Activated naive CD4-positive, alpha-beta T cell treated with anti-CD3 and anti-CD28 coated beads for 36 hours (primary cell): ENCODE measurements around the gene EXOC3L1. TPM values are rescaled to one million over a fixed set of nuclear protein-coding genes. Genes with fewer than 3 reads are reported as not detected.

ENCODE experiments used
- CTCF ChIA-PET: fragments of 350-600 bp; sonication (Branson Sonifier 250); formaldehyde crosslinking; loops from one replicate; lab custom pipeline; 2021; ENCODE audit warnings: antibody characterized with exemption; lab: Charles Lee
- DNase-seq: peaks from one replicate; pipeline ENCODE4 v3.0.0-alpha.2; 2020
- H3K27ac Mint-ChIP-seq: one replicate; pipeline ENCODE4 v1.8.0; 2021; ENCODE audit warnings: mild to moderate bottlenecking, mixed read lengths
- H3K27me3 Mint-ChIP-seq: one replicate; pipeline ENCODE4 v1.8.0; 2021; ENCODE audit warnings: low read depth, mixed read lengths
- H3K36me3 Mint-ChIP-seq: one replicate; pipeline ENCODE4 v1.8.0; 2021; ENCODE audit warnings: low read depth, mixed read lengths
- H3K4me1 Mint-ChIP-seq: one replicate; pipeline ENCODE4 v1.8.0; 2021; ENCODE audit warnings: low read depth, mixed read lengths
- H3K4me3 Mint-ChIP-seq: one replicate; pipeline ENCODE4 v1.8.0; 2021; ENCODE audit warnings: mild to moderate bottlenecking, moderate library complexity, mixed read lengths
- H3K9me3 Mint-ChIP-seq: one replicate; pipeline ENCODE4 v1.8.0; 2021; ENCODE audit warnings: mixed read lengths
- intact Hi-C: fragments of 100-400 bp; cut with micrococcal nuclease; formaldehyde crosslinking; loops from one replicate; pipeline ENCODE4 v1.15.1; 2023
- total RNA-seq, 2 experiments: library from RNA; stranded (reverse); gene quantifications; one replicate each; pipeline ENCODE4 v1.2.3, GENCODE V29; 2021

Gene EXOC3L1
- total RNA-seq, 2 experiments from 2014 or later, result not detected

DNA sequence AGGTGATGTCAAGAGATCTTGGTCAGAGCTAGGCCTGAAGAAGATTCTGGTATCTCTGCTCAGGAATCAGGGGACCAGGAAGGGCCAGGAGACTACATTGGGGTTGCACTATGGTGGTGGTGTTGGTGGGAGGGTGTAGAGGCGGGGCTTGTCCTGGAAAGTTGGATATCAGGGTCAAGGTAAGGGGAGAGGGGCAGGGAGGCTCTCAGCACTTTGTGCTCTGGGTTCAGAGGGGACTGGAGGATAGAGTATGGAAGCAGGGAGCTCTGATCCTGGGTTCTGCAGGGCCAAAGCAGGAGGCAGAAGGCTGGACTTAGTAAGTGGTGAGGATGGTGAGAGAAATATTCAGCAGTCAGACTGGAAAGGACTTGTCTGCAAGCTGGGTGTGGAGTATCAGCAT, 16.6 kb downstream of the EXOC3L1 start:
- H3K27me3 Mint-ChIP-seq, result peaks cover 71% of the 10 kb centered on the region
- CTCF ChIA-PET, result interaction anchor here (1.4 kb wide), 1 partner anchor 12 kb away, joined by 4 read pairs; no protein-coding TSS in a partner anchor
- no peaks in the 10 kb centered on the region for H3K36me3 Mint-ChIP-seq
- intact Hi-C loops, result no loop called here
- no peak for DNase-seq
- H3K9me3 Mint-ChIP-seq, result no peaks in the 10 kb centered on the region
- H3K27ac Mint-ChIP-seq, result no peak overlapping the region
- H3K4me1 Mint-ChIP-seq, result peaks cover 22% of the 10 kb centered on the region
- H3K4me3 Mint-ChIP-seq, result peak overlapping the region; percentile 64

DNA sequence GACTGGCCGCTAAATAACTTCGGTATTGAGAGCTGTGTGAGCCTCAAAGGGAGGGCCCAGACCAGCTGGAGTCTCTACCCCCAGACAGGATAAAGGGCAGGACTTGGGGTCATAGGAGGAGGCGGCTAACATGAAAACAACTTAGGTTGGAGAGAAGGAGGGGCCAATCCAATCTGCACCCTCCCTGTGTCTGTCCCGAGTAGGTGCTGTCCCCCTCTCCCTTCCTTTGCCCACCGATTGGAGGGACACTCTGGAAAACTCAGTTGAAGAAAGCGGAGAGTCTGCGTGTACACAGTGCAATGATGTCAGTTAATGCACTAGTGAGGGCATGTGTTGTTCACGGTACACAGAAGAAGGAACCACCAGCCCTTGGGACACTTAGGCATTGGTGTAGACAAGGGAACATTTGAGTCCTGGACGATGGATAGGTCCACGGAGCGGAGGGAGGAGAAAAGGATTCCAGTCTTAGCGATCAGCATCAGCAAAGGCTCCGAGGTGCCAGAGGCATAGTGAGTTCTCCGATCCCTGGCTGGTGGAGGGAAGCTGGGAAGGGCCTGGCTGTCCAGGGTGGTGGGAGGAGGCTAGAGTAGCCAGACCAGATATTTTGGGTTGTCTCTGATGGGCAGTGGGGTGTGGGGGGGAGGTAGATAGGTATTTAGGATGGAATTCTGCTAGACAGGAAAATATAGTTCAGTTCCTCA, 18.8 kb downstream of the EXOC3L1 start:
- intact Hi-C loops, result no loop called here
- CTCF ChIA-PET, result interaction anchor here (1.0 to 3.0 kb wide), 7 partner anchors 11 to 218 kb away, joined by 3 to 16 read pairs (median 4); partner anchors contain the start of genes FBXL8 and TRADD
- Mint-ChIP-seq H3K4me1 (peaks cover 18% of the 10 kb centered on the region), H3K9me3 (no peaks in the 10 kb centered on the region), H3K4me3 (peak overlapping the region; percentile 0), H3K36me3 (no peaks in the 10 kb centered on the region), H3K27me3 (peaks cover 71% of the 10 kb centered on the region), H3K27ac (no peak overlapping the region)
- DNase-seq, result no peak

DNA sequence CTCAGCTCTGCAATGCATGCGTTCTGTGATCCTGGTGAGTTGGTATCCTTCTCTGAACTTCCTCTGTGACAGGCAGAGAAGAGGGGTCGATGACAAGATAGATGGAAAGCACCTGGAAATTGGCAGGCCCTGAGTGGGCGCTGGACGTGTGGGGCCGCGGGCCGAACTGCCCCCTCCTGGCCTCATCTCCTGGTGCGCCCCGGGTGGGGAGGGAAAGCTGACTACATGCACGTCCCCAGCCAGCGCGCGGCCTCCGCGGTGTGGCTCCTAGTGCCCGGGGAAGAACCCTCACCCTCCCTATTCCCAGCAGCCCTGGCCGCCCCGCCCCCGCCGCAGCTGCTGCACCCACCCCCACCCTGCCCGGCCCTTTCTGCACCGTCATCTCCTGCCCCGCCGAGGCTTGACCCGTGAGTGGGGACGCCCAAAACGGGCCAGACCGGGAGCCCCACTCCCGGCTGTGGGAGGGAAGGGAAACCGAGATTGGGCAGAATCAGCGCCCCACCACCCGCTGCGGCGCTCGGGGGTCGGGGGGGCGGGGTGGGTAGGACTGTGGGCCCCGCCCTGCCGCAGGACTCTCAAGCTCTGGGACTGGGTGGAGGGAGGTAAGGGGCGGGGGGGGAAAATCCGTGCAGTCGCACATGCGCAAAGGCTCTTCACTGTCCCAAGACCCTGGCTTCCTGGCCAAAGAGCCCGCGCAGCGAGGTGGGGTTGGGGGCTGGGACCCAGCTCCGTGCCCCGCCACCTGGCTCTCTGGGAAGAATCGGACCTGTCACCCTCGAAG, 19.6 kb downstream of the EXOC3L1 start, which contains the start of gene NOL3:
TSS of gene NOL3 (plus strand) at position 371 of the 781 bp plus-strand sequence.
- peak; percentile 70 for DNase-seq
- Mint-ChIP-seq H3K27ac (no peak within 1 kb of the TSS), H3K36me3 (no peaks in the 10 kb centered on the region), H3K4me1 (peaks cover 19% of the 10 kb centered on the region), H3K27me3 (peaks cover 68% of the 10 kb centered on the region), H3K9me3 (no peaks in the 10 kb centered on the region), H3K4me3 (peak within 1 kb of the TSS; percentile 71)
- CTCF ChIA-PET, result interaction anchor here (0.6 to 3.0 kb wide), 11 partner anchors 10 to 297 kb away, joined by 3 to 16 read pairs (median 4); partner anchors contain the start of genes FBXL8 and TRADD
- intact Hi-C loops, result no loop called here

DNA sequence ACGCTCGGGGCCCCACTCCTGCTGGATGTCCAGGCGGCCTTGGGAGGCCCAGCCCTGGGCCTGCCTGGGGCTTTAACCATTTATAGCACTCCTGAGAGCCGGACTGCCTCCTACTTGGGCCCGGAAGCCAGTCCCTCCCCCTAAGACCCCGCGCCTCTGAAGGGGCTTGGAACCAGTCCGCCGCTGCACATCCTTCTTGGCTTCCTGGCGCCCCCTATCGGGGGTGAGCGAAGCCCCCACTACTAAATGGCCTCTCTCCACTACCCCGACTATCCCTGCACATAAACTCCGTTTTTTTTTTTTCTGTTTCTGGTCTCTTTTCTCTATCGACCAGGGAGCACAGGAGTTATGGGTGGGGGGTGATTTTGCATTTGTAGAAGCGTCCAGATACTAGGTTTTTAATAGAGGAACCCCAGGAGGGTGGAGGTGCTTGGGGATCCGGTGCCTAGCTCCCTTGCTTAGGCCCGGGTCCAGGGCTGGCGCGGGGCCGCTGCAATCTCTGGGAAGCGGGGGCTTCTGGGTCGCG, 20.2 kb downstream of the EXOC3L1 start:
- Mint-ChIP-seq H3K4me3 (peak overlapping the region; percentile 71), H3K9me3 (no peaks in the 10 kb centered on the region), H3K27me3 (peaks cover 68% of the 10 kb centered on the region), H3K36me3 (no peaks in the 10 kb centered on the region), H3K4me1 (peaks cover 24% of the 10 kb centered on the region), H3K27ac (no peak overlapping the region)
- intact Hi-C loops, result no loop called here
- no peak for DNase-seq
- CTCF ChIA-PET, result interaction anchor here (0.6 to 3.0 kb wide), 11 partner anchors 10 to 296 kb away, joined by 3 to 16 read pairs (median 4); partner anchors contain the start of genes FBXL8 and TRADD

DNA sequence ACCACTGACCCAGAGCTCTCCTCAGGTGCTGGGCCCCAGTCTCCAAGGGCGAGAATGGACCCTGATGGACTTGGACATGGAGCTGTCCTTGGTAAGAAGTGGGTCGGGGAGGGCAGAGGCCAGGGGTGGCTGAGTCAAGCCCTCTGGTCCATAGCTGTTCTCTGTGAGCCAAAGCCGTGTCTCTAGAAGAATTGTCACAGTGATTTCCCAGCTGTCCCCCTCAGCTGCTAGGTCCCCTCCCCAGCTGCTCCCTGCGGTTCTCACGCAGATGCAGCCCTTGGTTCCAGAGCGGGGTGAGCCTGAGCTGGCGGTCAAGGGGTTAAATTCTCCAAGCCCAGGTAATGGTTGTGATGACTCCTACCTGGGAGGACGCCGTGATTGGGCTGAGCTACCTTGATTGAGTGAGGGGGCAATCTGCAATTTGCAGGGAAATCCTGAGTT, 20.9 kb downstream of the EXOC3L1 start:
- Mint-ChIP-seq H3K27ac (no peak overlapping the region), H3K36me3 (no peaks in the 10 kb centered on the region), H3K4me1 (peaks cover 27% of the 10 kb centered on the region), H3K27me3 (peaks cover 71% of the 10 kb centered on the region), H3K4me3 (no peak overlapping the region), H3K9me3 (no peaks in the 10 kb centered on the region)
- no peak for DNase-seq
- intact Hi-C loops, result no loop called here
- CTCF ChIA-PET, result interaction anchor here (0.6 to 3.0 kb wide), 5 partner anchors 9 to 151 kb away, joined by 3 to 16 read pairs (median 5); partner anchors contain the start of genes FBXL8 and TRADD

DNA sequence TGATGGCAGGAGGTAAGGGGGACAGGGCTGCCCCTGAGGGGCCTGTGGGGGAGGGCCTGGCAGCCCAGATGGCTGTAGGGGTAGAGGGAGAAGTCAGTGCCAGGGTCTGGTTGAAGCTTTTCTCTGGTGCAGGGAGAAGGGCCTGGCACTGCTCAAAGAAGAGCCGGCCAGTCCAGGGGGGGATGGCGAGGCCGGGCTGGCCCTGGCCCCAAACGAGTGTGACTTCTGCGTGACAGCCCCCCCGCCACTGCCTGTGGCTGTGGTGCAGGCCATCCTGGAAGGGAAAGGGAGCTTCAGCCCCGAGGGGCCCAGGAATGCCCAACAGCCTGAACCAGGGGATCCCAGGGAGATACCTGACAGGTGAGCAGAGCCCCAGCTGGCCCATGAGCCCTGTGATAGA, 22.3 kb downstream of the EXOC3L1 start:
- Mint-ChIP-seq H3K9me3 (no peaks in the 10 kb centered on the region), H3K36me3 (no peaks in the 10 kb centered on the region), H3K27ac (no peak overlapping the region), H3K4me3 (no peak overlapping the region), H3K4me1 (peaks cover 23% of the 10 kb centered on the region), H3K27me3 (peaks cover 65% of the 10 kb centered on the region)
- intact Hi-C loops, result no loop called here
- no peak for DNase-seq
- CTCF ChIA-PET, result interaction anchor here (1.1 to 2.8 kb wide), 2 partner anchors 12 kb away, joined by 3 to 10 read pairs; no protein-coding TSS in a partner anchor

DNA sequence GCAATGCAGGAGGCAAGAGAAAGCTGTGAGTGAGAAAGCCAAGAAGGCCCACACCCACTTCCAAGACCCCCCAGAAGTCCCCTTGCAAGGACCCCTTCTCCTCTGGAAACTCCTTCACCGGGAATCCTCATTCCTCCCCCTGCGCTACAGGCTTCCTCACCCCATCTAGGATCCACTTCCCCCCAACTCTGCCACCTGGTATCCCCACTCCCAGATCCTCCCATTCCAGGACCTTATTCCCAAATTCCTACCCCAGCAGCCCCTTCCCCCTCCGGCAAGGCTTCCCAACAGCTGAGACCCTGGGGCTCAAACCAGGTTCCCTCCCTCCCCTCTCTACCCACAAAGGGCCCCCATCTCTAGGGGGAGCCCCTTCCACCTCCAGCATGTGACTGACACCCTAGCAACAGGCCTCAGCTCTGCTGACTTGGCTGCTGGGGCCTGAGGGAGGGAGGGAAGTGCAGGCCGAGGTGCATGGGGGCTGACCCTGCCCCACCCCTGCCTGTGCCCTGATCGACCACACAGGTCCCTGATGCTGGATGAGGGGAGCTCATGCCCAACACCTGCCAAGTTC, 23.3 kb downstream of the EXOC3L1 start:
- Mint-ChIP-seq H3K4me1 (peaks cover 29% of the 10 kb centered on the region), H3K27ac (no peak overlapping the region), H3K36me3 (peaks cover 1% of the 10 kb centered on the region), H3K4me3 (no peak overlapping the region), H3K9me3 (no peaks in the 10 kb centered on the region), H3K27me3 (peaks cover 70% of the 10 kb centered on the region)
- CTCF ChIA-PET, result no interaction called here
- DNase-seq, result no peak
- intact Hi-C loops, result no loop called here

DNA sequence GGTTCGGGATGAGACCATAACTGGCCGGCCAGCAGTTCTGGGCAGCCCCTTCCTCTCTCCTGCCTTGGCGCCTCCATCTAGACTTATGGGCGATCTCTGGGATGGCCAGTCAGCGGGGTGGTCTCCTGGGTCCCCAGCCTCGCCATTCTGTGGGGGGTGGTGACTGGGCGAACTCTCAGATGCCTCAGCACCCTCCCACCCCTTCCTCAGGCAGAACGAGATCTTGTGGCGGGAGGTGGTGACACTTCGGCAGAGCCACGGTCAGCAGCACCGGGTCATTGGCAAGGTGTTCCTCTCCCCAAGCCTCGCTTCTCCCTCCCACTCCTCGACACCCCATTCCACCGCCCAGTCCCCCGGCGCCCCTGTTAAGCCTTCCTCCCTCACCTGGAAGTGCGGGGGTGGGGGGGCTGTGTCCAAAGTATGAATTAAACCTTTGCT, 23.8 kb downstream of the EXOC3L1 start:
- intact Hi-C loops, result no loop called here
- H3K9me3 Mint-ChIP-seq, result no peaks in the 10 kb centered on the region
- peaks cover 65% of the 10 kb centered on the region for H3K27me3 Mint-ChIP-seq
- no peak overlapping the region for H3K27ac Mint-ChIP-seq
- CTCF ChIA-PET, result interaction anchor here (1.2 to 1.5 kb wide), 2 partner anchors 9 to 11 kb away, joined by 3 to 4 read pairs; no protein-coding TSS in a partner anchor
- DNase-seq, result no peak
- H3K4me3 Mint-ChIP-seq, result no peak overlapping the region
- H3K4me1 Mint-ChIP-seq, result peaks cover 32% of the 10 kb centered on the region
- H3K36me3 Mint-ChIP-seq, result peaks cover 1% of the 10 kb centered on the region

DNA sequence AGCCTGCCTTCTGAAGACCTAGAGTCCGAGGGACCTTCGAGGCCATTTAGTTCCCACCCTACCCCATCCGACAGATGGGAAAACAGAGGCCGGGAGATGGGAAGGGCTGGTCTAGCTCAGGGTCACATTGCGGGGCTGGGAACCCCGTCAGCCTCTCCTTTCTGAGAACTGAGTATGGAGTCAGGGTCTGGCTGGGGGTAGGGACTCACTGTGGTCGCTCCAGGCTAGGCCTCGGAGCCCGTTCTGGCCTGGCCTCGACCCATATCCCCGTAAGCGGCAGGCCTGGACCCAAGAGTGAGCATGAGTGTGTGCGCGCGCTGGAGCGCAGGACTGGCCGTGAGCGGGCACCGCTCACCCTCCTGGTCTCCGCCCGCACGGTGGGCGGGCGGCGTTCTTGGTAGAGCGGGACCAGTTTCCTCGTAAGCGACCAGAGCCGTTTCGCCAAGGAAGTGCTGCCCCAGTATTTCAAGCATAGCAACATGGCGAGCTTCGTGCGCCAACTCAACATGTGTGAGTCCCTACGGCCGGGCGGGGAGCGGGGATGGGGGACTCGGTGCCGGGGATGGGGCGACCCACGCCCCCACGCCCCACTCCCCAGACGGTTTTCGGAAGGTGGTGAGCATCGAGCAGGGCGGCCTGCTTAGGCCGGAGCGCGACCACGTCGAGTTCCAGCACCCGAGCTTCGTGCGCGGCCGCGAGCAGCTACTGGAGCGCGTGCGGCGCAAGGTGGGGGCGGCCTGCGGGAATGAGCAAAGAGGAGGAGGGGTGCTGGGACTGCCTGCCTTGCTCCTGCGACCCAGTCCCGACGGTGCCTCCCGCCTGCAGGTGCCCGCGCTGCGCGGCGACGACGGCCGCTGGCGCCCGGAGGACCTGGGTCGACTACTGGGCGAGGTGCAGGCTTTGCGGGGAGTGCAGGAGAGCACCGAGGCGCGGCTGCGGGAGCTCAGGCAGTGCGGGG, 24.5 kb downstream of the EXOC3L1 start:
- Mint-ChIP-seq H3K4me3 (no peak overlapping the region), H3K27ac (no peak overlapping the region), H3K27me3 (peaks cover 62% of the 10 kb centered on the region), H3K36me3 (peaks cover 3% of the 10 kb centered on the region), H3K4me1 (peaks cover 35% of the 10 kb centered on the region), H3K9me3 (no peaks in the 10 kb centered on the region)
- intact Hi-C loops, result no loop called here
- no peak for DNase-seq
- CTCF ChIA-PET, result interaction anchor here (1.2 to 1.5 kb wide), 3 partner anchors 10 to 20 kb away, joined by 3 to 4 read pairs (median 3); no protein-coding TSS in a partner anchor

DNA sequence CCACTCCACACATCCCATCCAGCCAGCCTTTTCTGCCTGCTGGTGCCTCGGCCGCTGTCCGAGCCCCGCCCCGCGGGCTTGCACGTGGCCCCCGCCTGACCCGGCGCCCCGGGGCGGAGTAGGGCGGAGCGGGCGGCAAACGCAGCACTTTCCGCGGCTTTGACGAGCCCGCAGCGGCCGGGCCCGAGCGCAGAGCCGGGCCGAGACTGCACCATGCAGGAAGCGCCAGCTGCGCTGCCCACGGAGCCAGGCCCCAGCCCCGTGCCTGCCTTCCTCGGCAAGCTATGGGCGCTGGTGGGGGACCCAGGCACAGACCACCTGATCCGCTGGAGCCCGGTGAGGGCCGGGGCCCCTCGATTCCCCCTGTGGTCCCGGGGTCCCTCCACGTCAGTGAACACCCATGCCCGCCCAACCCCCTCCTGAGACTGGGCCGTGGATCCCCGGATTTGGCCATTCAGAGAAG, 25.3 kb downstream of the EXOC3L1 start, which contains the start of gene HSF4:
TSS of gene HSF4 (plus strand) at position 147 of the 463 bp plus-strand sequence. CDS start at position 214, 67 bp downstream.
- H3K4me3 Mint-ChIP-seq, result no peak within 1 kb of the TSS
- peaks cover 3% of the 10 kb centered on the region for H3K36me3 Mint-ChIP-seq
- H3K27ac Mint-ChIP-seq, result no peak within 1 kb of the TSS
- DNase-seq, result no peak
- intact Hi-C loops, result no loop called here
- H3K4me1 Mint-ChIP-seq, result peaks cover 29% of the 10 kb centered on the region
- peaks cover 56% of the 10 kb centered on the region for H3K27me3 Mint-ChIP-seq
- CTCF ChIA-PET, result interaction anchor here (1.5 to 1.8 kb wide), 2 partner anchors 9 to 20 kb away, joined by 3 to 7 read pairs; no protein-coding TSS in a partner anchor
- H3K9me3 Mint-ChIP-seq, result no peaks in the 10 kb centered on the region
